Mesothelial cell of epicardium (in vitro differentiated cells): ENCODE measurements around the gene P2RX2. TPM values are rescaled to one million over a fixed set of nuclear protein-coding genes. Genes with fewer than 3 reads are reported as not detected.

Experiments used
- DNase-seq, 2 experiments: peaks; one replicate each; pipeline ENCODE4 v3.0.0; 2021; ENCODE audit warnings: low spot score in 2 of 2; ENCODE audit not compliant: unreplicated experiment in 2 of 2
- H3K27ac Mint-ChIP-seq: 2 replicates; pipeline ENCODE4 v1.8.0; 2021; ENCODE audit warnings: mixed read lengths
- H3K27me3 Mint-ChIP-seq: 2 replicates; pipeline ENCODE4 v1.8.0; 2021; ENCODE audit warnings: low read depth, mixed read lengths
- H3K36me3 Mint-ChIP-seq: 2 replicates; pipeline ENCODE4 v1.8.0; 2021; ENCODE audit warnings: mixed read lengths
- H3K4me1 Mint-ChIP-seq: 2 replicates; pipeline ENCODE4 v1.8.0; 2021; ENCODE audit warnings: mixed read lengths
- H3K4me3 Mint-ChIP-seq: 2 replicates; pipeline ENCODE4 v1.8.0; 2021; ENCODE audit warnings: mild to moderate bottlenecking, moderate library complexity, mixed read lengths
- H3K9me3 Mint-ChIP-seq: 2 replicates; pipeline ENCODE4 v1.8.0; 2021; ENCODE audit warnings: mixed read lengths
- CTCF ChIP-seq: fragments of 200-600 bp; sonication (generic); IDR thresholded peaks from one replicate; pipeline ENCODE4 v1.5.0; 2021; ENCODE audit warnings: antibody characterized with exemption; ENCODE audit not compliant: unreplicated experiment
- total RNA-seq: library from RNA; stranded (reverse); gene quantifications from 3 replicates; pipeline ENCODE4 v1.2.1, GENCODE V29; 2021

P2RX2 gene
- total RNA-seq, 1 donor from 2014 or later: 7.3 TPM

GRCh38 chr12:132604668-132605441, 13.7 kb upstream of the P2RX2 start:
- Mint-ChIP-seq H3K27me3 (peaks cover 61% of the 10 kb centered on the region), H3K4me3 (no peak overlapping the region), H3K4me1 (peaks cover 21% of the 10 kb centered on the region), H3K9me3 (no peaks in the 10 kb centered on the region), H3K36me3 (no peaks in the 10 kb centered on the region), H3K27ac (no peak overlapping the region)
- no peak for TF ChIP-seq CTCF
- no peak for DNase-seq

GRCh38 chr12:132605892-132606291, 12.7 kb upstream of the P2RX2 start:
- no peaks in the 10 kb centered on the region for H3K36me3 Mint-ChIP-seq

GRCh38 chr12:132606466-132606865, 12.1 kb upstream of the P2RX2 start:
- Mint-ChIP-seq H3K27me3 (peaks cover 67% of the 10 kb centered on the region), H3K36me3 (no peaks in the 10 kb centered on the region), H3K4me3 (no peak overlapping the region), H3K9me3 (no peaks in the 10 kb centered on the region), H3K4me1 (peaks cover 13% of the 10 kb centered on the region), H3K27ac (no peak overlapping the region)
- DNase-seq: no peak
- TF ChIP-seq CTCF: no peak

More at GRCh38 chr12:132605892-132606291, 12.7 kb upstream of the P2RX2 start:
- H3K27ac Mint-ChIP-seq: no peak overlapping the region
- no peak for TF ChIP-seq CTCF
- H3K9me3 Mint-ChIP-seq: no peaks in the 10 kb centered on the region
- DNase-seq: no peak
- peaks cover 66% of the 10 kb centered on the region for H3K27me3 Mint-ChIP-seq
- no peak overlapping the region for H3K4me3 Mint-ChIP-seq
- peaks cover 15% of the 10 kb centered on the region for H3K4me1 Mint-ChIP-seq

- no peak for TF ChIP-seq CTCF
- peaks cover 66% of the 10 kb centered on the region for H3K27me3 Mint-ChIP-seq
- no peak overlapping the region for H3K27ac Mint-ChIP-seq
- H3K36me3 Mint-ChIP-seq: no peaks in the 10 kb centered on the region
- H3K4me1 Mint-ChIP-seq: peaks cover 13% of the 10 kb centered on the region
- H3K4me3 Mint-ChIP-seq: no peak overlapping the region
- DNase-seq: no peak
- H3K9me3 Mint-ChIP-seq: no peaks in the 10 kb centered on the region
Measured at GRCh38 chr12:132606927-132607326, 11.6 kb upstream of the P2RX2 start.

- Mint-ChIP-seq H3K27ac (no peak overlapping the region), H3K27me3 (peaks cover 59% of the 10 kb centered on the region)
Measured at GRCh38 chr12:132608231-132609171, 10.1 kb upstream of the P2RX2 start.

More at GRCh38 chr12:132608231-132609171, 10.1 kb upstream of the P2RX2 start:
- Mint-ChIP-seq H3K4me1 (peaks cover 2% of the 10 kb centered on the region), H3K36me3 (no peaks in the 10 kb centered on the region), H3K9me3 (no peaks in the 10 kb centered on the region), H3K4me3 (no peak overlapping the region)
- DNase-seq: no peak
- TF ChIP-seq CTCF: no peak
